ENCODE data around the gene MAFB.

DNA sequence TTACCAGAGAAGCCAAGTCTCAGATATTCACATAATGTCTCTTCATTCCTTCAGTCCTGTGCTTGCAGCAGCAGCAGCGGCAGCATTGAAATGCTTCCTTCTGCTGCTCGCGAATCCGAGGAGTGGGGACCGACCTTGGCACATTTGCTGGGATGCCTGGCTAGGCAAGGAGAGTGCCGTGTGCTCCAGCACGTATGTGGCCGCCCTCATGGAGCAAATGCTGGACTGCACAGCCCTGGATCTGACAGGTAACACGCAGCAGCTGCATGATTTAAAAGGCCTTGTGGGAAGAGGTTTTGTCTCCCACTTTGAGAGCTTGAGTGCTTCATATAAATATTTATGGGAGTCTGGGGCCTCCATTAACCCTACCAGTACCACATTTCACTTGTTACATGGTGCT is 9.9 kb downstream of the MAFB start:
- TF ChIP-seq POLR2AphosphoS5 (IDR thresholded peaks at IDR 0.05; ENCODE audit: low read depth, low read length), result no peak
- TF ChIP-seq, protein P1, sequence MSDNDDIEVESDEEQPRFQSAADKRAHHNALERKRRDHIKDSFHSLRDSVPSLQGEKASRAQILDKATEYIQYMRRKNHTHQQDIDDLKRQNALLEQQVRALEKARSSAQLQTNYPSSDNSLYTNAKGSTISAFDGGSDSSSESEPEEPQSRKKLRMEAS (IDR thresholded peaks at IDR 0.05; ENCODE audit: low read depth), result no peak
- no peak for TF ChIP-seq JUND (IDR thresholded peaks at IDR 0.05)
- TF ChIP-seq MXI1 (IDR thresholded peaks at IDR 0.05; ENCODE audit: low read depth, low read length), result no peak
- TF ChIP-seq, protein P2, sequence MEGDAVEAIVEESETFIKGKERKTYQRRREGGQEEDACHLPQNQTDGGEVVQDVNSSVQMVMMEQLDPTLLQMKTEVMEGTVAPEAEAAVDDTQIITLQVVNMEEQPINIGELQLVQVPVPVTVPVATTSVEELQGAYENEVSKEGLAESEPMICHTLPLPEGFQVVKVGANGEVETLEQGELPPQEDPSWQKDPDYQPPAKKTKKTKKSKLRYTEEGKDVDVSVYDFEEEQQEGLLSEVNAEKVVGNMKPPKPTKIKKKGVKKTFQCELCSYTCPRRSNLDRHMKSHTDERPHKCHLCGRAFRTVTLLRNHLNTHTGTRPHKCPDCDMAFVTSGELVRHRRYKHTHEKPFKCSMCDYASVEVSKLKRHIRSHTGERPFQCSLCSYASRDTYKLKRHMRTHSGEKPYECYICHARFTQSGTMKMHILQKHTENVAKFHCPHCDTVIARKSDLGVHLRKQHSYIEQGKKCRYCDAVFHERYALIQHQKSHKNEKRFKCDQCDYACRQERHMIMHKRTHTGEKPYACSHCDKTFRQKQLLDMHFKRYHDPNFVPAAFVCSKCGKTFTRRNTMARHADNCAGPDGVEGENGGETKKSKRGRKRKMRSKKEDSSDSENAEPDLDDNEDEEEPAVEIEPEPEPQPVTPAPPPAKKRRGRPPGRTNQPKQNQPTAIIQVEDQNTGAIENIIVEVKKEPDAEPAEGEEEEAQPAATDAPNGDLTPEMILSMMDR (IDR thresholded peaks at IDR 0.05), result no peak
- no peak for TF ChIP-seq EP300 (IDR thresholded peaks at IDR 0.05; ENCODE audit: borderline replicate concordance in 1 of 2, low read depth in 1 of 2, low read length in 1 of 2)
